ENCODE data around the gene PRRT4.

The PRRT4 gene

GRCh38 chr7:128349466-128349825 is 12.0 kb downstream of the PRRT4 start:
- no peak for TF ChIP-seq CTCF (conservative IDR thresholded peaks at IDR 0.05; ENCODE audit: low read depth)
- ChIA-PET CTCF (interaction anchor here (1.1 to 1.3 kb wide), 2 partner anchors 39 to 40 kb away, joined by 3 to 4 read pairs; no protein-coding TSS in a partner anchor), POLR2A (ENCODE audit: low non-redundant PET) (no interaction called here)
- no peak overlapping the region for H3K27ac ChIP-seq
- no peak for DNase-seq (ENCODE audit: low spot score)

- DNase-seq (ENCODE audit: low spot score), result peak; percentile 41
- peak; percentile 87 for TF ChIP-seq CTCF (conservative IDR thresholded peaks at IDR 0.05; ENCODE audit: low read depth)
- no peak overlapping the region for H3K27ac ChIP-seq
- ChIA-PET POLR2A (ENCODE audit: low non-redundant PET) (no interaction called here), CTCF (interaction anchor here (0.5 to 2.0 kb wide), 24 partner anchors 10 to 680 kb away, joined by 3 to 87 read pairs (median 4); partner anchors contain the start of gene PRRT4)
Measured at GRCh38 chr7:128347647-128348097, 13.8 kb downstream of the PRRT4 start.

GRCh38 chr7:128344431-128344774 is 17.1 kb downstream of the PRRT4 start:
- no peak for TF ChIP-seq CTCF (conservative IDR thresholded peaks at IDR 0.05; ENCODE audit: low read depth)
- ChIA-PET CTCF (interaction anchor here (0.6 to 1.7 kb wide), 3 partner anchors 37 to 111 kb away, joined by 3 to 17 read pairs (median 3); partner anchors contain the start of gene HILPDA), POLR2A (ENCODE audit: low non-redundant PET) (no interaction called here)
- no peak overlapping the region for H3K27ac ChIP-seq
- no peak for DNase-seq (ENCODE audit: low spot score)

GRCh38 chr7:128343554-128344430 is 17.7 kb downstream of the PRRT4 start, which contains the start of gene RBM28:
RBM28 (minus strand) TSS chr7:128343908; CDS start chr7:128343793, 115 bp downstream.
- ChIA-PET POLR2A (ENCODE audit: low non-redundant PET) (no interaction called here), CTCF (interaction anchor here (0.6 to 1.7 kb wide), 3 partner anchors 14 to 112 kb away, joined by 3 to 17 read pairs (median 3); partner anchors contain the start of gene HILPDA)
- TF ChIP-seq CTCF (conservative IDR thresholded peaks at IDR 0.05; ENCODE audit: low read depth), result no peak
- peak within 1 kb of the TSS; percentile 85 for H3K27ac ChIP-seq
- peak; percentile 93 for DNase-seq (ENCODE audit: low spot score)

GRCh38 chr7:128341733-128342132 is 19.8 kb downstream of the PRRT4 start:
- TF ChIP-seq CTCF (conservative IDR thresholded peaks at IDR 0.05; ENCODE audit: low read depth), result no peak
- CTCF ChIA-PET, result interaction anchor here (1.2 kb wide), 1 partner anchor 56 kb away, joined by 4 read pairs; no protein-coding TSS in a partner anchor

GRCh38 chr7:128335730-128336129 is 25.8 kb downstream of the PRRT4 start:
- no peak for DNase-seq (ENCODE audit: low spot score)
- POLR2A ChIA-PET (ENCODE audit: low non-redundant PET), result no interaction called here
- CTCF ChIA-PET, result interaction anchor here (0.6 kb wide), 1 partner anchor 11 kb away, joined by 3 read pairs; no protein-coding TSS in a partner anchor
- no peak for TF ChIP-seq CTCF (conservative IDR thresholded peaks at IDR 0.05; ENCODE audit: low read depth)
- H3K27ac ChIP-seq, result no peak overlapping the region

More at GRCh38 chr7:128341733-128342132, 19.8 kb downstream of the PRRT4 start:
- no peak for DNase-seq (ENCODE audit: low spot score)
- POLR2A ChIA-PET (ENCODE audit: low non-redundant PET), result no interaction called here
- no peak overlapping the region for H3K27ac ChIP-seq
